Astrocyte (in vitro differentiated cells and primary cell): ENCODE measurements around the gene PHTF1.
"Not testable (repeated sequence)": the region's sequence is repeated elsewhere in the genome, so short reads cannot be mapped to it uniquely, and the experiment has no call there.

Source experiments
- CTCF ChIP-seq: IDR thresholded peaks from 2 replicates; pipeline ENCODE4 v1.5.1; 2011; ENCODE audit warnings: low read depth, mild to moderate bottlenecking, inconsistent platforms, low read length, moderate library complexity; ENCODE audit not compliant: insufficient read depth
- EZH2 ChIP-seq: IDR thresholded peaks from 2 replicates; pipeline ENCODE4 v1.6.1; 2012; ENCODE audit warnings: mild to moderate bottlenecking, low read length, inconsistent platforms; ENCODE audit not compliant: insufficient read depth

DNA sequence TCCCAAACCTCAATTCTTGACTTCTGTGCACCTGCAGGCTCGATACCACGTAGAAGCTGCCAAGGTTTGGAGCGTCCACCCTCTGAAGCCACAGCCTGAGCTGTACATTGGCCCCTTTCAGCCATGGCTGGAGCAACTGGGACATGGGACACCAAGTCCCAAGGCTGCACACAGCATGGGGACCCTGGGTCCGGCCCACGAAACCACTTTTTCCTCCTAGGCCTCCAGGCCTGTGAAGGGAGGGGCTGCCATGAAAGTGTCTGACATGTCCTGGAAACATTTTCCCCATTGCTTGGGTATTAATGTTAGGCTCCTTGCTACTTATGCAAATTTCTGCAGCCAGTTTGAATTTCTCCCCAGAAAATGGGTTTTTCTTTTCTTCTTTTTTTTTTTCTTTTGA is 40.7 kb downstream of the PHTF1 start:
- not testable (repeated sequence) for TF ChIP-seq EZH2, CTCF
